NT2/D1 (cell line): ENCODE results near the gene GALM.
"Not testable (repeated sequence)": the region's sequence is repeated elsewhere in the genome, so short reads cannot be mapped to it uniquely, and the experiment has no call there.

Experiments used
- SUZ12 ChIP-seq: IDR thresholded peaks from 2 replicates; pipeline ENCODE4 v1.6.1; 2011; ENCODE audit not compliant: insufficient read length, insufficient read depth; ENCODE audit errors: extremely low read depth
- YY1 ChIP-seq: IDR thresholded peaks from 2 replicates; pipeline ENCODE4 v1.6.1; 2011; ENCODE audit not compliant: insufficient read length, insufficient read depth

GRCh38 chr2:38643683-38644511, 22.0 kb upstream of the GALM start:
- TF ChIP-seq SUZ12, YY1: not testable (repeated sequence)
